HG03060 (cell line): ENCODE data around the gene TMEM38A.

Experiments used
- ATAC-seq: cut with Tn5 transposase; IDR thresholded peaks from one replicate; pipeline ENCODE4 v1.9.1; 2021; ENCODE audit warnings: low read depth, moderate number of reproducible peaks; ENCODE audit not compliant: unreplicated experiment

TMEM38A gene

DNA sequence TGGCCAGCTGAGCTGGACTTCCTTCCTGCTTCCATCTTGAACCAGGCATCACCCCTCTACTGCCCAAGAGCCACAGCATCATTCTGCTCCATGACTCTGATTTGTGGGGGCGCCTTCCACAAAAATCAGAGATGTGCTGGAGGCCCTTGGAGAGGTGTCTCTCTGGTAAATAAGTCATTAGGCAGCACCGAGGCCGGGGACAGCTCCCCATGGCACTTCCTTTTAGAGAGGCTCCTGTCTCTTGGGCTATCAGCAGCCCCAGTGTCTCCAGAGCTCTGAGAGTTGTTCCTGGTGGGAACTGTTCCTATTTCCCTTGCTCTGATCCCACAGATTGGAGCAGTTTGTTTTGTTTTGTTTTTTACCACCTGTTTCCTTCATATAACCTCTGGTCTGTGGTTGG lies 78.6 kb downstream of the TMEM38A start:
- ATAC-seq = no peak
